Lung microvascular endothelial cell (primary cell): Measurements from ENCODE around the gene LILRB3. TPM values are rescaled to one million over a fixed set of nuclear protein-coding genes. Genes with fewer than 3 reads are reported as not detected.
"Not testable (repeated sequence)": the region's sequence is repeated elsewhere in the genome, so short reads cannot be mapped to it uniquely, and the experiment has no call there.

Experiments used
- DNase-seq, 2 donors: peaks; one replicate each; pipeline versions ENCODE4 v3.0.0 to v3.0.0-alpha.2; 2010; ENCODE audit warnings: low read depth in 2 of 2
- total RNA-seq: library from RNA; depleted of rRNA; stranded (reverse); fragments of >200 nt; gene quantifications from 2 replicates; pipeline ENCODE4 v1.2.1, GENCODE V29; 2014

The LILRB3 gene
- not detected in 2 replicates for total RNA-seq

- DNase-seq, result not testable (repeated sequence)
Observed at GRCh38 chr19:54222474-54223276, at the start of gene LILRB3. LILRB3 (minus strand) TSS chr19:54223007; CDS start chr19:54222976, 31 bp downstream.

GRCh38 chr19:54272181-54272580 lies 49.4 kb upstream of the LILRB3 start:
- DNase-seq, result not testable (repeated sequence)

DNA sequence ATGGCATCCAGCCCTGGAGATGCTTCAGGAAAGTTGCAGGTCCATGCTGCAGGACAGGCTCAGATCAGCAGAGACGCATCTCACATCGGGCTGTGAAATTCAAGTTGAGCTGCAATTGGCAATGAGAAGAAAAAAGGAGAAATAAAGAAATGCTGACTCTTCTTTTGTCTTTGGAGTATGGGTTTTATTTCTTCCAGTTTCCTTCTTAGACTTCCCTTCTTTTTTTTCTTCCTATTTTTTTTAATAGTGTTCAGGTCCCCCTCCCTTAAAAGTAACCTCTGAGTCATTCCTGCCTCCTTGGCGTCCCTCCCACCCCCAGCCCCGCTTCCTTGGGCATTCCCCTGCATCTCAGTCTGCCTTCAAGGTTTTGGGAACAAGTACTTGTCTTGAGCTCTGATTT lies 48.8 kb upstream of the LILRB3 start:
- DNase-seq, result not testable (repeated sequence)

GRCh38 chr19:54271106-54271505 lies 48.3 kb upstream of the LILRB3 start:
- DNase-seq, result no peak

GRCh38 chr19:54268936-54269335 lies 46.1 kb upstream of the LILRB3 start:
- no peak for DNase-seq

- DNase-seq, result peak; percentile 70 to 77
Observed at GRCh38 chr19:54266133-54266532, 43.3 kb upstream of the LILRB3 start.

GRCh38 chr19:54262470-54262869 lies 39.7 kb upstream of the LILRB3 start:
- DNase-seq, result no peak

DNA sequence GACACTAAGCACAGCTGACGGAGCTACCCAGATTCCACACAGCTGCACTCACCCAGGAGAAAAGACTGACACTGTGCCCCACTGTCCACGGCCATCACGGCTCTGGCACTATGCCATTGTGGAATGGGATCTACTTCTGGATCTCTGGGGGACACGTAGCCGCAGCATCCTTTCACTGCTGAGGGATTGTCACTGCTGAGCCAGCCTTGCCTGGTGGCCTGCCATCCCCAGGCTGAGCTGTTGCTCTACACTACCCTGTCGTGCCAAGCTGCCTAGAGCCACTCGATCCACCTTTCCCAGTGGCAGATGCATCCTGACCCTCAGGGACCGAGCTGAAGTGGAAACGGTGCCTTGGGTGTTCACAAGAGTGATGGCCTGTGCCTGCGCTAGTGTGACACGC lies 39.3 kb upstream of the LILRB3 start:
- no peak for DNase-seq

DNA sequence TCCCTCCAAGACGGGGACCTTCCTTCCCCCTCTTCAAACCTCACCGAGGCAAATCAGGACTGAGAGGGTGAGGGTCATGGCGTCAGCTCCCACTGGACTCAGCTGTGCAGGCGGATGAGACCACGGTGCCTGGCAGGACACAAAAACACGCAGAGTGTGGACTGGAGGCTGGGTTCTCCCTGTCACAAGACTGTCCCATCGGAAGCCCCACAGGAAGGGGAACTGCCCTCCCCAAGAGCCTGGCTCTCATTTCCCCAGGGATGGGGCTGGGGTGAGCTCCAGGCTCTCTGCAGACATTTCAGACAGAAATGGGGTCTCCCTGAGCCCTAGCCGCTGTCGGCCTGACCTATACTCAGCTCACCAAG lies 34.3 kb upstream of the LILRB3 start, which contains the start of gene LILRB5:
TSS of gene LILRB5 (minus strand) at position 158 of the 365 bp plus-strand sequence. CDS start at position 78, 80 bp downstream.
- DNase-seq, result no peak

DNA sequence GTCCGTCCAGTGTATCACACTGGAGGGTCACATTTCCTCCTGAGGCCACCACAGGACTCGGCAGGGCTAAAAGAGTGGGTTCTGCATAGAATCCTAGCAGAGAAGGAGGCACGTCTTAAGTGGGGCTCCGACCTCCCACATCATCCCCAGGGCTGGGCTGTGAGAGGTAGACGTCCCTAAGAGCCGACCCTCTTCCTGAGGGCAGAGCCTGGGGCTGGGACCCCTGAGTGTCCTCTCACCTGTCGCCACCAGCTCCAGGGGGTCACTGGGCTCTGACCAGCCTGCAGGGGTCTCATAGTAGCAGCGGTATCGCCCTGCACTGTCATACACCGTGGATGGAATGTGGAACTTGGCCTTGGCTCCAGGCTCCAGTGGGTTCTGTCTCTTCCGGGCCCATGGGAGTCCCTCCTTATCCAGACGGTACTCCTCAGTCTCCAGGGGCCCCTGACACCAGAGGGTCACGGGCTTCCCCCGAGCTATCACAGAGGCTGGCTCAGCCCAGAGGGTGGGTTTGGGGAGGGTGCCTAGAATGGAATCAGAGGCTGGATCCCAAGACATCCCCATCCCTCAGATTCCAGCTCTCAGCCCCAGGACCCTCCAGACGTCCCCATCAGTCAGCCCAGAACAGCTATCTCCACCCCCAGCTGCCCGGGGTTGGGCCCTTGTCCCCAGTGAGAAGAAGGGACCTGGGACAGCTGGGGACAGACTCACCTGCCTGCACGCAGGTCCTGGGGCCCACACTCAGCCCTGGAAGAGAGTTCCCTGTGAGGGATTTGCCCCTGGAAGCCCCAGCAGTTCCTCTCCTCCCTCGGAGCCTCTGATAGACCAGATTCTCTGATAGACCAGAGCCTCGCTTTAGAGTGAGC lies 33.7 kb upstream of the LILRB3 start:
- no peak for DNase-seq

GRCh38 chr19:54255105-54255775 lies 32.4 kb upstream of the LILRB3 start:
- DNase-seq, result no peak

DNA sequence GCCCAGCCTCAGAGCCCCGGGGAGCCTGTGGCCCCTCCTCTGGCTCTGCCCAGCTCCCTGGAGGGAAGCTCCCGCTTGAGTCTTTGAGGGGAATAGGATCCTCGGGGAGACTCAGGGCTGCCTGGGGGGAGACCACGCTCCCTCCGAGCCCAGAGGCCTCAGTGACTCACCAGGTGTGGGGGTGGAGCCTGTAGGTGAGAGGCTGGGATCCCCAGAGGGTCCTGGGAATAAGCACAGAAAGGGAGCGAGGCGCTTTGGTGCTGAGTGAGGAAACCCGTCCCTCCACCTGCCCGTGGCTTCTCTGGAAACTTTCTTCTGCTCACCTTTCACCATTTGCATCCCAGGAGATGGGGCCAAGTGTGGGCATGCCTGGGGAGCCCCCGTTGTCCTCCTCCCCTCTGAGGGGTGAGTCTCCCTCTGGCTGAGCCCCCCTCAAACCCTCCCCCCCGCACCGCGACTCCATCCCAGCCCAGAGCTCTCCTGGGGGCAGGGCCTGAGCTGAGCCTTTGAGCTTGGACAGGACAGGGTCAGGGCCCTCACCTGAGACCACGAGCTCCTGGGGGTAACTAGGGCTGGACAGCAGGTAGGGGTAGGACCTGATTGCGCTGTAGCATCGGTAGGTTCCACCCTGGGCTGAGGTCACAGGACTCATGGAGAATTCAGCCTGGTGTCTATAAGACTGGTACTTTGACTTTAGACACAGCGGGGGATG lies 31.5 kb upstream of the LILRB3 start:
- DNase-seq, result no peak

DNA sequence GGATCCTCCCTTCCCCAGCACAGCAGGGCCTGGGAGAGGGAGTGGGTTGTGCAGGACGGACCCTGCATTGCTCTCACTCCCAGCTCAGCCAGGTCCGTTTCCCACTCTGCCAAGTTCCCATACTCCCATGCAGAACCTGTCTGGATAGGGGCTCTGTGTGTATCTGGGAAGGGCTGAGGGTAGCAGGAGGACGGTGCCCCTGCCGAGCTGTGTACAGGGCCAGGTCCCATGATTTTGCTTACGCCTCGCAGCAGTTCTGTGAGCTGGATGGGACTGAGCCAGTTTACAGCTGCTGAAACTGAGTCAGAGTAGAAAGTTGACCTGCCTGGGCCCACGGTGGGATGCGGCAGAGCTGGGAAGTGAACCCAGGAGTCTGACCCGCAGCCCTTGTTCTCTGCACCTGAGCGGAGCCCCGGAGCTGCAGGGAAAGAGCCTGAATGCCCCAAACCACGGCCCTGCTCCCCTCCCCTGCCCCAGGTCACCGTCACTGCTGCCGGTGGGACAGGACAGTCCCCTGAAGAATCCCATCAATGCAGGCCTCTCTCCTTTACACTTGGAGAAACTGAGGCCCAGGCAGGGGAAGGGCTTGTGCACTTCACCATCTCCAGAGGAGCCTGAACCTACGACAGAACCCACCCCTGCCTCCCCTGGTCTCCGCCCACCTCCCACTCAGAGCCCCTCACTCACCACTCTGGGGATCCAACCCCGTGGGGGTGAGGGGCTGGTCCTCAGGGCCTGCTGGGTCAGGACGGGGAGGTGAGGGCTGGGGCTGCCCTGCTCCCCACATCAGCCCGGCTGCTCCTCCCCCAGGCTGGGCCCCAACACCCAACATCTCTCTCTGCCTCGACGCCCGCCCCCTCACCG lies 30.8 kb upstream of the LILRB3 start:
- DNase-seq, result no peak

GRCh38 chr19:54252845-54253244 lies 30.0 kb upstream of the LILRB3 start:
- no peak for DNase-seq

DNA sequence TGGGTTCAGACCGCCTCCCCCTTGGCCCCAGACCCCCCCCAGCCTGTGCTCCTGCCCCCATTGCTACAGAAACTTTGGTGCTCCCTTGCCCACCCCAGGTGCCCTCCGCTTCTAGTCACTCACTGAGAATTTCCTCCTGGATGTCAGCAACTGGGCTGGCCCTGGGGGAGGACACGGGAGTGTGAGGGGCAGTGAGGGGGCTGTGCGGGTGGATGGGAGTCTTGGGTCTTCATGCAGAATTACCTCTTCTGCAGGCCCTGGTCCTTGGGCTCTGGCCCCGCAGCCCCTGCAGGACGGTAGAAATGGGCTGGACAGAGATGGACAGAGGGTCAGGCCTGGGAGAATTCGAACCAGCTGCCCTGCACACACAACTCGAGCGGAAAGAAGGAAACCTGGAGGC lies 29.4 kb upstream of the LILRB3 start:
- no peak for DNase-seq

GRCh38 chr19:54248016-54248601 lies 25.3 kb upstream of the LILRB3 start:
- peak; percentile 46 to 83 for DNase-seq

- DNase-seq, result no peak
Observed at GRCh38 chr19:54247106-54247930, 24.5 kb upstream of the LILRB3 start.

DNA sequence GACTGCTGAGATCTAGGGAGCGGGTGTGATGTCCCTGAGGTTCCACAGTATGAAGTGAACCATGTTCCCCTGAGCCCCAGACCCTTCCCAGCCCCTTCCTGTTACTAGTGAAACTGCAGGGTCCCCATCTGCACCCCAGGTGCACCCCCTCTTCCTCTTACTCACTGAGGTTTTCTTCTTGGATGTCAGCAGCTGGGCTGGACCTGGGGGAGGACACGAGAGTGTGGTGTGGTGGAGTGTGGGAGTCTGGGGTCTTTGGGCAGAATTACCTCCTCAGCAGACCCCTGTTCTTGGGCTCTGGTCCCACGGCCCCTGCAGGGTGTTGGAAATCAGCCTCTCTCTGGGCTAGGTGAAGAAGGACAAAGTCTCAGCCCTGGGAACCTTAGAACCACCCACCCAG lies 23.1 kb upstream of the LILRB3 start:
- DNase-seq, result no peak

DNA sequence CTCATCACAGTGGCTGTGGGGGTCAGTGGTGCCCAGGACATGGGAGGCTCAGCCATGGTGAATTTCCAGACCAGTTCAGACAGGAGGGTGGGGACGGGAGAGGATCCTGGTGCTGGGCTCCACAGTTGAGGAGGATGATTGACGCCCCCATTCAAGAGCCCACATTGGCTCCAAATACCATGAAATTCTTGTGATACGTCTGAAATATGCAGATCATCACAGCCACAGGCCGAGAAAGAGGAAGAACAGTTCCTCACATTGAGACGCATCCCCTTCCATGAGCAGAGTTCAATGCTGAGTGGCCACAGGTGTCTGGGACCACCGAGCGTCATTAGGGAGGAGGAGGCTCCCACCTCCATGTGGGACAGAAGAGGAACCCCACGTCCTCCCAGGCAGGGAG lies 21.0 kb upstream of the LILRB3 start:
- DNase-seq, result not testable (repeated sequence)
